Activated CD4-positive, alpha-beta T cell treated with anti-CD3 and anti-CD28 coated beads, Interleukin-2, amount 50 U/mL, for 16 hours (primary cell): ENCODE measurements around the gene NLRP12.
"Not testable (repeated sequence)": the region's sequence is repeated elsewhere in the genome, so short reads cannot be mapped to it uniquely, and the experiment has no call there.

Experiments used
- DNase-seq: peaks from one replicate; pipeline ENCODE4 v3.0.0-alpha.2; 2020

The NLRP12 gene, protein sequence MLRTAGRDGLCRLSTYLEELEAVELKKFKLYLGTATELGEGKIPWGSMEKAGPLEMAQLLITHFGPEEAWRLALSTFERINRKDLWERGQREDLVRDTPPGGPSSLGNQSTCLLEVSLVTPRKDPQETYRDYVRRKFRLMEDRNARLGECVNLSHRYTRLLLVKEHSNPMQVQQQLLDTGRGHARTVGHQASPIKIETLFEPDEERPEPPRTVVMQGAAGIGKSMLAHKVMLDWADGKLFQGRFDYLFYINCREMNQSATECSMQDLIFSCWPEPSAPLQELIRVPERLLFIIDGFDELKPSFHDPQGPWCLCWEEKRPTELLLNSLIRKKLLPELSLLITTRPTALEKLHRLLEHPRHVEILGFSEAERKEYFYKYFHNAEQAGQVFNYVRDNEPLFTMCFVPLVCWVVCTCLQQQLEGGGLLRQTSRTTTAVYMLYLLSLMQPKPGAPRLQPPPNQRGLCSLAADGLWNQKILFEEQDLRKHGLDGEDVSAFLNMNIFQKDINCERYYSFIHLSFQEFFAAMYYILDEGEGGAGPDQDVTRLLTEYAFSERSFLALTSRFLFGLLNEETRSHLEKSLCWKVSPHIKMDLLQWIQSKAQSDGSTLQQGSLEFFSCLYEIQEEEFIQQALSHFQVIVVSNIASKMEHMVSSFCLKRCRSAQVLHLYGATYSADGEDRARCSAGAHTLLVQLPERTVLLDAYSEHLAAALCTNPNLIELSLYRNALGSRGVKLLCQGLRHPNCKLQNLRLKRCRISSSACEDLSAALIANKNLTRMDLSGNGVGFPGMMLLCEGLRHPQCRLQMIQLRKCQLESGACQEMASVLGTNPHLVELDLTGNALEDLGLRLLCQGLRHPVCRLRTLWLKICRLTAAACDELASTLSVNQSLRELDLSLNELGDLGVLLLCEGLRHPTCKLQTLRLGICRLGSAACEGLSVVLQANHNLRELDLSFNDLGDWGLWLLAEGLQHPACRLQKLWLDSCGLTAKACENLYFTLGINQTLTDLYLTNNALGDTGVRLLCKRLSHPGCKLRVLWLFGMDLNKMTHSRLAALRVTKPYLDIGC

GRCh38 chr19:53824134-53824611, at the start of gene NLRP12:
Gene NLRP12, minus strand, starts transcription at chr19:53824314. Its CDS starts 140 bp downstream, at chr19:53824174.
- DNase-seq: no peak

GRCh38 chr19:53872762-53873161, 48.6 kb upstream of the NLRP12 start:
- DNase-seq: no peak

GRCh38 chr19:53871454-53871853, 47.3 kb upstream of the NLRP12 start:
- no peak for DNase-seq

DNA sequence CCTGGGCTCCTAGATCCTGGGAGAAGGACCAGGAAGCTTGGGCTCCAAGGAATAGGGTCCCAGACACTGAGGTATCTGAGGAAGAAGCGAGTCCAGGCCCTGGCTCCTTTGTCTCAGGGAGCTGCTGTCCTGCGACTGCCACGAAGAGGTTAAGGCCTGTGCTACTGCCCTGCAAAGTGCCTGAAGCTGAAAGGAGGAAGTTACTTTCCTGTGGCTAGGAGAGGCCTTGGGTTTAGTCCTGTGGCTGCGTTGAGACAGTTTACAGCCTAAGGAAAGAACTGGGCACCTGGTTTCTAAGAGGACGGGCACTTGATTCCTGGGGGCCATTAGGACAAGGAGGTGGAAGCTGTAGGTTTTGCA, 46.4 kb upstream of the NLRP12 start:
- no peak for DNase-seq

GRCh38 chr19:53869805-53870484, 45.8 kb upstream of the NLRP12 start:
- DNase-seq: not testable (repeated sequence)

- DNase-seq: peak; percentile 86
Observed at GRCh38 chr19:53868892-53869804, 45.0 kb upstream of the NLRP12 start.

GRCh38 chr19:53868091-53868891, 44.2 kb upstream of the NLRP12 start:
- DNase-seq: no peak

DNA sequence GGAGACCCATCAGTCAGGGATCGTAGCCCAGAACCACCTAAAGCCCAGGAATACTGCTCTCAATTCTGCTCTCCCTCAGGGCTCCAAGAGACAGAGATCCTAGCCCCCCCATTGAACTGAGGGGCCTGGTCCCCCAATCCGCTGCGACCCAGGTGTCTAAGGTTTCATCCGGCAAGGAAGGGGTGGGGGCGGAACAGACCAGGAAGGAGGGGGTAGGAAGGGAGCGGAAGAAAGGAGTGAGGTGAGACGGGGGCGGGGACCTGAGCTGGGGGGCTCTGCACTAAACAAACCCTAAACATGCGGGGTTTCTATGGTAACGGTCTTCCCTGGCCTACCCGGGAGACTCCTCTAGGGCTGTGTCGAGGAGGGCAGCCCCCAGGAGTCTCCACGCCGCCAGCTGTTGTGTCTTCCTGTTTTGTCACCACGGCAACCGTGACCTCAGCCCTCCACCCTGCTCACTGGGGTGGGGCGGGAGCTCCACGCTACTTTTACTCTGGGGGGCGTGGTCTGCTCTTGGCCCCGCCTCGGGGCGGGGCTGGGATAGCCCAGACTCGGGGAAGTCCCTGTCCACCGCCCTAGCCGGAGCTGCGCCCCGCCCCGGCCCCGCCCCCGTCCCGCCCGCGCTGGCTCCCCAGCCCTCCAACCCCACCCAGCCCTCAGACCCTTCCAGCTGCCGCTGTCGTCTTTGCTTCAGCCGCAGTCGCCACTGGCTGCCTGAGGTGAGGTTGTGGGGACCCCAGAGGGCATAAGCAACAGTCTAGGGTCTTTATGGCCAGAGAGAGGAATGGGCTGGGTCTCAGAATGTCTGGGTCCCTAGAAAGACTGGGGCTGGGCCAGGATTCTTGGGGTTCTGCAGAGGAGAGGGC, 43.3 kb upstream of the NLRP12 start, which contains the start of gene MYADM:
MYADM (plus strand) TSS at position 659 of the 866 bp plus-strand sequence. CDS start 5,647 bp downstream, outside the sequence.
- DNase-seq: peak; percentile 99

DNA sequence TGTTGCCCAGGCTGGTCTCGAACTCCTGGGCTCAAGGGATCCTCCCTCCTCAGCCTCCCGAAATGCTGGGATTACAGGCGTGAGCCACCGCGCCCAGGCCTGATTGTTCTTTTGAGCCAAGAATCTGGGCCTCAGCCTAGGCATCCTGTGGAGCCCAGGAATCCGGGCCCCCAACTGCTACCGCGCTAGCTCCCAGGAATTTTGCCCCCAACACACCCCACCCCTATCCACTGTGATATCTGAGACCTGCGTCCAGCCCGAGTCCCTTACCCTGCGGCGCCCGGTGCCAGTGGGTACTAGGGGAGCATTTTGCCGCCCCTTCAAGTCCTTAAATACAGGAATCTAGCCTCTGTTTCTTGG, 42.7 kb upstream of the NLRP12 start:
- no peak for DNase-seq

DNA sequence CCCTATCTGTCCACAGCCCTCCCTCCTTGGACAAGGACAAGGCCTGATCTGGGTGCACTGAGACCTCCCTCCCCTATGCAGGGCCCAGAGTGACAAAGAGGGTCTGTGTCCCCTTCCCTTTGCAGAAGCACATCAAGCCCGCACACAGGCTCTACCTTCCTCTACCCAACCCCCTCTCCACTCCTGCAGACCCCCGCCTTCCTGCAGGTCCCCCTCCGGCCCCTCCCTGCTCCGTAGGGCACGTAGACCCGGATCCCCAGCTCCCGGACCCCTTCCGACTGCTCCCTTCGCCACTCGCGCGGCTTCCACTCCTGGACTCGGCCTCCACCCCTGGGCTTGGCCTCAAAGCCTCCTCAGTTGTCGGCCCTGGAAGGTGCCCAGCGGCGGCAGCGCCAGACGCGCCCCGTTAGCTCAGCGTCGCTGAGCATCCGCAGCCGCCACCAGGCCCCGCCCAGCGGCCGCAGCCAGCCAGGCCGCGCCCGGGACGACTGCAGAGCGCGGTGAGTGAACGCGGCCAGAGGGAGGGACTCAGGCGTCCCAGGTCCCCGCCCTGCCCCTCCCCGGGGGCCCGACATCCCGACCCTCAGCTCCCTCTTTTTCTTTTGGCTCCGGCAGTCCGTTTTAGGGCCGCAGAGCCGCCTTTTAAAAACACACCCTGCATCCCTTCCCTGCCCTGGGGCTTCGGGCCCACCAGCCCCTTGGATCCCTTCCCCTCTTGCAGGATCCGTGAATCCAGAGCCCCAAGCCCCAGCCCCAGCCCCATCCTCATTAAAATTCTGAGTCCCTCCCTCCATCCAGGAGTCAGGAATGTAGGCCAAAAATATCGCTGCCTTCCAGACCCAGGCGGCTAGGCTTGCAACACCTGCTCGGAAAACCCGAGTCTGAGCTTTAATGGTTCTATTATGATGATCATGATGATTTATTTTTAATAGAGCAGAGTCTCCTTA, 42.1 kb upstream of the NLRP12 start:
- peak; percentile 65 for DNase-seq

- DNase-seq: no peak
Observed at GRCh38 chr19:53865523-53865917, 41.4 kb upstream of the NLRP12 start.

DNA sequence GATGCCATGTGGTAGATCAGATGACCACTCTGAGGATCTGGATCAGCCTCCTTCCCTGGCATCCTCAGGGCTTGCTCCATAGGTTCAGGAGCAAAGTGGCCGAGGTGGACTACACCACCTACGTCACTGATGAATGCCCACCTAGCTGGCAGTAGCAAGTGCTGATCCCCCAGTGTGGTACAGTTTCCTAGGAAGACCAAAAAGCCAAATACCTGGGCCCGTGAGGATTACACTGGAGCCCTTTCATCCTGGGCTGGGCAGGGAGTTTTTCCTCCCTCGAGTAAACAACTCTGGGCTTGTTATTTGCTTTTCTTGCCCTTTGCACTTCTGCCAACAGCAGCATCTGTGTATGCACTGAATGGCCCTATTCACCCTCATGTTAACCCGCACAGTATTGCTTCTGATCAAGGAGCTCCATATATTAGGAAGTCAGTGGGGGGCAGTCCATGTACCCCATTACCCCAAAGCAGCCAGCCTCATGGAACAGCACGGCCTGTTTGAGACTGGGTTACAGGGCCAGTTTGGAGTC, 40.3 kb upstream of the NLRP12 start:
- no peak for DNase-seq

DNA sequence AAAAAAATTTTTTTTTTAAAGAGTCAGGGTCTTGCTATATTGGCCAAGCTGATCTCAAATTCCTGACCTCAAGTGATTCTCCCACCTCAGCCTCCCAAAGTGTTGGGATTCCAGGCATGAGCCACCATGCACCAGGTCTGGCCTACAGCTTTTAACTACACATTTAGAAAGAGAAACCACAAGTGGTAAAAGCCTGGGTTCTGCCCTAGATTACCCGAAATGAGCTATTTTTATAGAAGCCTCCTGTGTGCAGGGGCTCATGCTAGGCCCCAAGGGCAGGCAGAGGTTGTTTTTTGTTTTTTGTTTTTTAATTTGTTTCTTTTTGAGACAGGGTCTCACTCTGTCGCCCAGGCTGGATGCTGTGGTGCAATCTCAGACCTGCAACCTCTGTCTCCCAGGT, 29.6 kb upstream of the NLRP12 start:
- DNase-seq: peak; percentile 38

- DNase-seq: no peak
Observed at GRCh38 chr19:53849237-53849676, 25.1 kb upstream of the NLRP12 start.

DNA sequence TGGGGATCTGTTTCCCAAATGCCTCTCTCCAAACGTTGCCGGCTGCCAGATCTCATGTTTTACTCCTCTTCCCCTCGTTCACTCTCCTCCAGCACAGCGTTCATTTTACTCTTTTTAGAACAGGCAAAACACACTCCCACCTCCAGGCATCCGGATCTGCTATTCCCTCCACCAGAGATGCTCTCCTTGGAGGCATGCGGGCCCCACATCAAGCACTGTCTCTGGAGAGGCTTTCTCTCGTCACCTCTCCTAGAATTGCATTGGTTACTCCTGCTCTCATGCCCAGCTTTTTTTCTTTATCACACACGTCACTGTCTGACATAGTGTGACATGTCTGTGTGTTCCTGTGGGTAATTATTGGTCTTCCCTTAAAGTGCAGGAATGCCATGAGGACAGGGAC, 23.4 kb upstream of the NLRP12 start:
- DNase-seq: no peak

GRCh38 chr19:53844849-53845246, 20.7 kb upstream of the NLRP12 start:
- no peak for DNase-seq

DNA sequence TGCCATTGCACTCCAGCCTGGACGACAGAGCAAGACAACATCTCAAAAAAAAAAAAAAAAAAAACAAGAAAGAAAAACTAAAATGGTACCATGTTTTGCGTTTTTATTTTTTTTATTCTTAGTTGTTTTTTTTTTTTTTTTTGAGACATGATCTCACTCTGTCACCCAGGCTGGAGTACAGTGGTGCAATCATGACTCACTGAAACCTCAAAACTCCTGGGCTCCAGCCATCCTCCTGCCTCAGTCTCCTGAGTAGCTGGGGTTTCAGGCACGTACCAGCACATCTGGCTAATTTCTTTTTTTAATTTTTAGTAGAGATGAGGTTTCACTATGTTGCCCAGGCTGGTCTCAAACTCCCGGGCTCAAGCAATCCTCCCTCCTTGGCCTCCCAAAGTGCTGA, 16.8 kb upstream of the NLRP12 start:
- DNase-seq: not testable (repeated sequence)

GRCh38 chr19:53840241-53840640, 16.1 kb upstream of the NLRP12 start:
- not testable (repeated sequence) for DNase-seq
